ENCODE data around the gene EXO5. TPM values are rescaled to one million over a fixed set of nuclear protein-coding genes. Genes with fewer than 3 reads are reported as not detected.

EXO5 gene
- total and polyA plus RNA-seq, 2 of the 13 experiments (the other 11 are each of a cell fraction or from before 2014, with no cell fraction given) = 9.9 to 20.5 TPM

GRCh38 chr1:40476924-40477677 lies 31.5 kb upstream of the EXO5 start, which contains the start of gene ZFP69 (continued):
- no peak for TF ChIP-seq AKNA (CRISPR knock-in tag; IDR thresholded peaks at IDR 0.05; ENCODE audit: borderline replicate concordance)
- no peak for TF ChIP-seq ATM (IDR thresholded peaks at IDR 0.05; ENCODE audit: borderline replicate concordance)
- TF ChIP-seq ZNF12 (CRISPR knock-in tag; IDR thresholded peaks at IDR 0.05) = no peak
- no peak for TF ChIP-seq KLF11 (CRISPR knock-in tag; IDR thresholded peaks at IDR 0.05)
- TF ChIP-seq ZNF776 (CRISPR knock-in tag; IDR thresholded peaks at IDR 0.05) = peak; percentile 84; the same call in 1 of the 2 replicates
- TF ChIP-seq EHMT2 (IDR thresholded peaks at IDR 0.05; ENCODE audit: borderline replicate concordance, low read depth, low read length) = no peak
- TF ChIP-seq PREB (CRISPR knock-in tag; IDR thresholded peaks at IDR 0.05) = no peak
- TF ChIP-seq ZBTB37 (CRISPR knock-in tag; IDR thresholded peaks at IDR 0.05) = no peak
- TF ChIP-seq ZNF501 (CRISPR knock-in tag; IDR thresholded peaks at IDR 0.05) = no peak
- TF ChIP-seq ZSCAN21 (CRISPR knock-in tag; IDR thresholded peaks at IDR 0.05; ENCODE audit: borderline replicate concordance) = no peak
- TF ChIP-seq E2F2 (CRISPR knock-in tag; IDR thresholded peaks at IDR 0.05; ENCODE audit: borderline replicate concordance) = no peak
- TF ChIP-seq SP4 (CRISPR knock-in tag; IDR thresholded peaks at IDR 0.05) = peak; percentile 60
- TF ChIP-seq ZFP62 (CRISPR knock-in tag; IDR thresholded peaks at IDR 0.05) = no peak
- TF ChIP-seq PBX3 (CRISPR knock-in tag; IDR thresholded peaks at IDR 0.05; ENCODE audit: borderline replicate concordance) = no peak
- TF ChIP-seq TIGD3 (CRISPR knock-in tag; IDR thresholded peaks at IDR 0.05; ENCODE audit: borderline replicate concordance) = 0 out of 2 replicates have a peak, but pooled peaks have one; percentile 49
